Endodermal cell (in vitro differentiated cells): ENCODE results near the gene ZNF26. TPM values are rescaled to one million over a fixed set of nuclear protein-coding genes. Genes with fewer than 3 reads are reported as not detected.

Experiments
- DNase-seq: peaks from one replicate; pipeline ENCODE4 v3.0.0-alpha.2; 2017
- H3K27ac ChIP-seq: 2 replicates; pipeline ENCODE4 v1.5.1; 2013; ENCODE audit warnings: mild to moderate bottlenecking, low read depth, low read length, moderate library complexity
- H3K27me3 ChIP-seq: 2 replicates; pipeline ENCODE4 v1.6.1; 2013; ENCODE audit warnings: mild to moderate bottlenecking, low read length, moderate library complexity; ENCODE audit not compliant: insufficient read depth, control insufficient read depth, poor library complexity, severe bottlenecking
- H3K36me3 ChIP-seq: 2 replicates; pipeline ENCODE4 v1.7.0; 2013; ENCODE audit warnings: mild to moderate bottlenecking, low read length, moderate library complexity; ENCODE audit not compliant: control insufficient read depth, insufficient read depth
- H3K4me1 ChIP-seq: one replicate; pipeline ENCODE4 v1.7.0; 2013; ENCODE audit warnings: low read length; ENCODE audit not compliant: control insufficient read depth, insufficient read depth
- H3K4me3 ChIP-seq: 2 replicates; pipeline ENCODE4 v1.5.1; 2013; ENCODE audit warnings: mild to moderate bottlenecking, low read length, moderate library complexity
- H3K9ac ChIP-seq: 2 replicates; pipeline ENCODE4 v1.6.1; 2013; ENCODE audit warnings: mild to moderate bottlenecking, low read length, moderate library complexity; ENCODE audit not compliant: poor library complexity, severe bottlenecking; ENCODE audit errors: extremely low read depth
- H3K9me3 ChIP-seq: 2 replicates; pipeline ENCODE4 v1.6.1; 2013; ENCODE audit warnings: mild to moderate bottlenecking, low read length, moderate library complexity; ENCODE audit not compliant: control insufficient read depth
- H3K27ac Mint-ChIP-seq: 2 replicates; pipeline ENCODE4 v1.8.0; 2020; ENCODE audit warnings: mixed read lengths
- H3K27me3 Mint-ChIP-seq: 2 replicates; pipeline ENCODE4 v1.8.0; 2021; ENCODE audit warnings: mild to moderate bottlenecking, mixed read lengths; ENCODE audit not compliant: insufficient read depth
- H3K36me3 Mint-ChIP-seq: 2 replicates; pipeline ENCODE4 v1.8.0; 2020; ENCODE audit warnings: low read depth, mixed read lengths
- H3K4me1 Mint-ChIP-seq: 2 replicates; pipeline ENCODE4 v1.8.0; 2020; ENCODE audit warnings: mixed read lengths
- H3K4me3 Mint-ChIP-seq: 2 replicates; pipeline ENCODE4 v1.8.0; 2020; ENCODE audit warnings: mild to moderate bottlenecking, moderate library complexity, mixed read lengths
- H3K9me3 Mint-ChIP-seq: 2 replicates; pipeline ENCODE4 v1.8.0; 2020; ENCODE audit warnings: mild to moderate bottlenecking, mixed read lengths
- WGBS, 2 experiments: methylation state at CpG; one replicate each; pipeline versions ENCODE4 v1.1.5 to v1.1.7; 2013; ENCODE audit warnings: missing lambda C conversion rate in 2 of 2, mixed read lengths in 1 of 2; ENCODE audit not compliant: insufficient coverage in 1 of 2, insufficient read length in 1 of 2; 5-methylcytosine and 5-hydroxymethylcytosine counted together
- total RNA-seq, 2 donors: library from RNA; stranded (reverse); fragmentation: NEBNext Ultra II Directional in 1 of 2; extraction: Animal tissue kit (Norgen Biotek cat#: 25700) in 1 of 2; gene quantifications; 2 replicates in 1 of 2; 3 replicates in 1 of 2; pipeline ENCODE4 v1.2.1, GENCODE V29; 2021
- TF ChIP-seq, protein P1 (sequence below): fragments of 200-600 bp; sonication (generic); conservative IDR thresholded peaks from 2 replicates; pipeline ENCODE4 v1.5.0; 2021; ENCODE audit warnings: antibody characterized with exemption, mild to moderate bottlenecking

ZNF26 gene
- total RNA-seq, 2 donors from 2014 or later: 13.5 to 16.0 TPM

DNA sequence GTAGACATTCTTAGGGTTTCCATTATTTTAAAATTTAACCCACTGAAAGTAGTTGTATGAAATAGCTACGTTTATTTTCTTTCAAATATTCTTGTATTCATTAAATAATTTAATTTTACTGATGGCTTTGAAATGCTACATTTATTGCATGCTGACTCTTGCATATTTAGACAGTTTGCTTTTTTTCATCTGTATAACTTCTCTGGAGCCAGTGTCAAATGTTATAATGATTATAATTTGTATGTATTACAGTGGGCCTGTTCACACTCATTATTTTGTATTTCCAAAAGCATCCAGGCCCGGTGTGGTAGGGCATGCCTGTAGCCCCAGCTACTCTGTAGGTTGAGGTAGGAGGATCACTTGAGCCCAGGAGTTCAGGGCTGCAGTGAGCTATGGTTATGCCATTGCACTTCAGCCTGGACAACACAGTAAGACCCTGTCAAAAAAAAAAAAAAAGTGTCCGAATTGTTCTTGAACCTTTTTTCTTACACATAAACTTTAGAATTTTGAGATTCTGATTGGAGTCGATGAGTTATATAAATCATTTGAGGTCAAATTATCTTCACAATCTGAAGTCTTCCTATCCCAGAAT lies 52.0 kb downstream of the ZNF26 start:
- TF ChIP-seq, protein P1, sequence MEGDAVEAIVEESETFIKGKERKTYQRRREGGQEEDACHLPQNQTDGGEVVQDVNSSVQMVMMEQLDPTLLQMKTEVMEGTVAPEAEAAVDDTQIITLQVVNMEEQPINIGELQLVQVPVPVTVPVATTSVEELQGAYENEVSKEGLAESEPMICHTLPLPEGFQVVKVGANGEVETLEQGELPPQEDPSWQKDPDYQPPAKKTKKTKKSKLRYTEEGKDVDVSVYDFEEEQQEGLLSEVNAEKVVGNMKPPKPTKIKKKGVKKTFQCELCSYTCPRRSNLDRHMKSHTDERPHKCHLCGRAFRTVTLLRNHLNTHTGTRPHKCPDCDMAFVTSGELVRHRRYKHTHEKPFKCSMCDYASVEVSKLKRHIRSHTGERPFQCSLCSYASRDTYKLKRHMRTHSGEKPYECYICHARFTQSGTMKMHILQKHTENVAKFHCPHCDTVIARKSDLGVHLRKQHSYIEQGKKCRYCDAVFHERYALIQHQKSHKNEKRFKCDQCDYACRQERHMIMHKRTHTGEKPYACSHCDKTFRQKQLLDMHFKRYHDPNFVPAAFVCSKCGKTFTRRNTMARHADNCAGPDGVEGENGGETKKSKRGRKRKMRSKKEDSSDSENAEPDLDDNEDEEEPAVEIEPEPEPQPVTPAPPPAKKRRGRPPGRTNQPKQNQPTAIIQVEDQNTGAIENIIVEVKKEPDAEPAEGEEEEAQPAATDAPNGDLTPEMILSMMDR: no peak
- H3K36me3 Mint-ChIP-seq: peaks cover 46% of the 10 kb centered on the region
- H3K9me3 Mint-ChIP-seq: peaks cover 57% of the 10 kb centered on the region
- Histone ChIP-seq H3K4me1 (no peaks in the 10 kb centered on the region), H3K36me3 (peaks cover 46% of the 10 kb centered on the region), H3K9me3 (peaks cover 60% of the 10 kb centered on the region), H3K9ac (peak overlapping the region; percentile 93), H3K27me3 (no peaks in the 10 kb centered on the region), H3K4me3 (peak overlapping the region; percentile 94), H3K27ac (no peak overlapping the region)
- no peak for DNase-seq
- peak overlapping the region; percentile 82 for H3K4me3 Mint-ChIP-seq
- 80% methylated on average over 1 of the region's 4 CpGs; no CpG with 5 or more reads in 1 of the 2 experiments for WGBS, 2 experiments
- H3K4me1 Mint-ChIP-seq: no peaks in the 10 kb centered on the region
- H3K27me3 Mint-ChIP-seq: peaks cover 21% of the 10 kb centered on the region
- peak overlapping the region; percentile 98 for H3K27ac Mint-ChIP-seq

DNA sequence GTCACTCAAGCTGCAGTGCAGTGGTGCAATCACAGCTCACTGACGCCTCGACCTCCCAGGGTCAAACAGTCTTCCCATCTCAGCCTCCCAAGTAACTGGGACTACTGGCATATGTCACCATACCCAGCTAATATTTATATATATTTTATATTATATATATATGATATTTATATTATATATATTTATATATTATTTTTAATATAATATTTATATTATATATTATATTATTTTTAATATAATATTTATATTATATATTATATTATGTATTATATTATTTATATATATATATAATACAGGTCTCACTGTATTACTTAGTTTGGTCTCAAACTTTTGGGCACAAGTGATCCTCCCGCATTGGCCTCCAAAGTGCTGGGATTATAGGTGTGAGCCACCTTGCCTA lies 60.5 kb downstream of the ZNF26 start:
- H3K27ac ChIP-seq: no peak overlapping the region
- H3K36me3 ChIP-seq: peaks cover 98% of the 10 kb centered on the region
- TF ChIP-seq, protein P1: no peak
- Mint-ChIP-seq H3K27ac (no peak overlapping the region), H3K27me3 (no peaks in the 10 kb centered on the region), H3K4me3 (no peak overlapping the region), H3K36me3 (peaks cover 98% of the 10 kb centered on the region), H3K4me1 (no peaks in the 10 kb centered on the region), H3K9me3 (peaks cover 97% of the 10 kb centered on the region)
- no peak overlapping the region for H3K9ac ChIP-seq
- peaks cover 99% of the 10 kb centered on the region for H3K9me3 ChIP-seq
- H3K4me1 ChIP-seq: no peaks in the 10 kb centered on the region
- H3K27me3 ChIP-seq: no peaks in the 10 kb centered on the region
- H3K4me3 ChIP-seq: peak overlapping the region; percentile 94
- WGBS, 2 experiments: 100% methylated on average over 3 of the region's 3 CpGs; no CpG with 5 or more reads in 1 of the 2 experiments
- no peak for DNase-seq

- TF ChIP-seq, protein P1: no peak
- DNase-seq: no peak
- Histone ChIP-seq H3K4me1 (no peaks in the 10 kb centered on the region), H3K4me3 (peak overlapping the region; percentile 71), H3K27me3 (no peaks in the 10 kb centered on the region), H3K9me3 (peaks cover 99% of the 10 kb centered on the region), H3K36me3 (peaks cover 88% of the 10 kb centered on the region), H3K9ac (no peak overlapping the region), H3K27ac (no peak overlapping the region)
- 98 to 100% methylated on average over 1 to 4 of the region's 5 CpGs for WGBS, 2 experiments
- H3K27me3 Mint-ChIP-seq: peaks cover 5% of the 10 kb centered on the region
- no peak overlapping the region for H3K27ac Mint-ChIP-seq
- peaks cover 78% of the 10 kb centered on the region for H3K36me3 Mint-ChIP-seq
- peaks cover 98% of the 10 kb centered on the region for H3K9me3 Mint-ChIP-seq
- H3K4me3 Mint-ChIP-seq: no peak overlapping the region
- H3K4me1 Mint-ChIP-seq: no peaks in the 10 kb centered on the region
These were observed 71.3 kb downstream of the ZNF26 start for GRCh38 chr12:133057446-133057845.
